HUES64 (cell line): Measurements from ENCODE around the gene R3HDM2.
"Not testable (repeated sequence)": the region's sequence is repeated elsewhere in the genome, so short reads cannot be mapped to it uniquely, and the experiment has no call there.

Experiments used
- H3K27ac ChIP-seq: 2 replicates; pipeline ENCODE4 v1.7.0; 2013; ENCODE audit warnings: low read depth, low read length, inconsistent platforms
- H3K27me3 ChIP-seq: 2 replicates; pipeline ENCODE4 v1.6.1; 2013; ENCODE audit warnings: mild to moderate bottlenecking, low read length; ENCODE audit not compliant: insufficient read depth
- H3K36me3 ChIP-seq: 2 replicates; pipeline ENCODE4 v1.6.1; 2013; ENCODE audit warnings: mild to moderate bottlenecking, low read length; ENCODE audit not compliant: insufficient read depth
- H3K4me1 ChIP-seq: 2 replicates; pipeline ENCODE4 v1.6.1; 2013; ENCODE audit warnings: mild to moderate bottlenecking, low read length, moderate library complexity; ENCODE audit not compliant: insufficient read depth
- H3K4me3 ChIP-seq: 2 replicates; pipeline ENCODE4 v1.5.1; 2013; ENCODE audit warnings: mild to moderate bottlenecking, low read length, moderate library complexity
- H3K9ac ChIP-seq: 2 replicates; pipeline ENCODE4 v1.6.1; 2013; ENCODE audit warnings: mild to moderate bottlenecking, low read depth, low read length
- H3K9me3 ChIP-seq: 2 replicates; pipeline ENCODE4 v1.6.1; 2013; ENCODE audit warnings: low read depth, low read length; ENCODE audit not compliant: insufficient read depth
- WGBS: fragments of 150-250, 120-280 bp; methylation state at CpG from one replicate; pipeline ENCODE4 v1.1.7; 2013; ENCODE audit warnings: missing lambda C conversion rate; 5-methylcytosine and 5-hydroxymethylcytosine counted together

R3HDM2 gene

GRCh38 chr12:57368349-57369095, 62.3 kb downstream of the R3HDM2 start:
- no peak overlapping the region for H3K27ac ChIP-seq
- no peaks in the 10 kb centered on the region for H3K27me3 ChIP-seq
- peaks cover 11% of the 10 kb centered on the region for H3K9me3 ChIP-seq
- H3K9ac ChIP-seq, result no peak overlapping the region
- no peaks in the 10 kb centered on the region for H3K4me1 ChIP-seq
- H3K4me3 ChIP-seq, result no peak overlapping the region
- H3K36me3 ChIP-seq, result no peaks in the 10 kb centered on the region
- 95% methylated on average over 6 of the region's 7 CpGs for WGBS

GRCh38 chr12:57367121-57367520, 63.7 kb downstream of the R3HDM2 start:
- H3K27ac ChIP-seq, result no peak overlapping the region
- no peak overlapping the region for H3K9ac ChIP-seq
- no peaks in the 10 kb centered on the region for H3K4me1 ChIP-seq

GRCh38 chr12:57366315-57366714, 64.5 kb downstream of the R3HDM2 start:
- Histone ChIP-seq H3K4me1 (no peaks in the 10 kb centered on the region), H3K27ac (no peak overlapping the region), H3K9ac (no peak overlapping the region), H3K4me3 (no peak overlapping the region), H3K27me3 (no peaks in the 10 kb centered on the region), H3K36me3 (no peaks in the 10 kb centered on the region), H3K9me3 (peaks cover 11% of the 10 kb centered on the region)
- 90% methylated on average over 3 of the region's 3 CpGs for WGBS

More at GRCh38 chr12:57367121-57367520, 63.7 kb downstream of the R3HDM2 start:
- Histone ChIP-seq H3K36me3 (no peaks in the 10 kb centered on the region), H3K4me3 (no peak overlapping the region), H3K9me3 (peaks cover 11% of the 10 kb centered on the region), H3K27me3 (no peaks in the 10 kb centered on the region)

GRCh38 chr12:57364156-57364555, 66.7 kb downstream of the R3HDM2 start:
- not testable (repeated sequence) for H3K27ac ChIP-seq, H3K27me3 ChIP-seq, H3K9ac ChIP-seq, H3K4me1 ChIP-seq, H3K4me3 ChIP-seq, H3K36me3 ChIP-seq
- 97% methylated on average over 5 of the region's 5 CpGs for WGBS
- peaks cover 11% of the 10 kb centered on the region for H3K9me3 ChIP-seq

GRCh38 chr12:57360468-57360867, 70.4 kb downstream of the R3HDM2 start:
- Histone ChIP-seq H3K4me3 (no peak overlapping the region), H3K27me3 (no peaks in the 10 kb centered on the region), H3K4me1 (no peaks in the 10 kb centered on the region), H3K9me3 (no peaks in the 10 kb centered on the region), H3K36me3 (no peaks in the 10 kb centered on the region), H3K27ac (no peak overlapping the region), H3K9ac (no peak overlapping the region)
- WGBS, result 94% methylated on average over 8 of the region's 8 CpGs

GRCh38 chr12:57358646-57359045, 72.2 kb downstream of the R3HDM2 start:
- Histone ChIP-seq H3K27ac (no peak overlapping the region), H3K9ac (no peak overlapping the region), H3K9me3 (no peaks in the 10 kb centered on the region), H3K36me3 (no peaks in the 10 kb centered on the region), H3K4me1 (no peaks in the 10 kb centered on the region), H3K27me3 (no peaks in the 10 kb centered on the region), H3K4me3 (no peak overlapping the region)
- WGBS, result 96% methylated on average over 4 of the region's 4 CpGs

- Histone ChIP-seq H3K9me3 (no peaks in the 10 kb centered on the region), H3K9ac (no peak overlapping the region), H3K4me1 (no peaks in the 10 kb centered on the region), H3K27ac (no peak overlapping the region), H3K4me3 (no peak overlapping the region), H3K27me3 (no peaks in the 10 kb centered on the region), H3K36me3 (no peaks in the 10 kb centered on the region)
These were observed 75.1 kb downstream of the R3HDM2 start for GRCh38 chr12:57355734-57356133.

GRCh38 chr12:57352166-57352565, 78.7 kb downstream of the R3HDM2 start:
- Histone ChIP-seq H3K27ac (no peak overlapping the region), H3K4me1 (no peaks in the 10 kb centered on the region), H3K27me3 (no peaks in the 10 kb centered on the region), H3K4me3 (no peak overlapping the region), H3K36me3 (no peaks in the 10 kb centered on the region; the same call in 1 of the 2 replicates), H3K9me3 (no peaks in the 10 kb centered on the region), H3K9ac (no peak overlapping the region)
- WGBS, result 99% methylated on average over 3 of the region's 3 CpGs

- Histone ChIP-seq H3K4me1 (peaks cover 5% of the 10 kb centered on the region; the same call in 1 of the 2 replicates), H3K27ac (no peak overlapping the region), H3K9ac (no peak overlapping the region), H3K4me3 (no peak overlapping the region), H3K9me3 (no peaks in the 10 kb centered on the region), H3K27me3 (no peaks in the 10 kb centered on the region), H3K36me3 (no peaks in the 10 kb centered on the region; the same call in 1 of the 2 replicates)
These were observed 83.6 kb downstream of the R3HDM2 start for GRCh38 chr12:57347284-57347683.

GRCh38 chr12:57343703-57344378, 87.0 kb downstream of the R3HDM2 start:
- Histone ChIP-seq H3K27me3 (no peaks in the 10 kb centered on the region), H3K36me3 (no peaks in the 10 kb centered on the region; the same call in 1 of the 2 replicates), H3K9ac (no peak overlapping the region), H3K27ac (no peak overlapping the region), H3K4me1 (peaks cover 20% of the 10 kb centered on the region), H3K4me3 (no peak overlapping the region), H3K9me3 (no peaks in the 10 kb centered on the region)
- 92% methylated on average over 7 of the region's 7 CpGs for WGBS

GRCh38 chr12:57342207-57342691, 88.6 kb downstream of the R3HDM2 start:
- H3K9me3 ChIP-seq, result no peaks in the 10 kb centered on the region
- H3K4me3 ChIP-seq, result no peak overlapping the region; the same call in 1 of the 2 replicates
- H3K9ac ChIP-seq, result no peak overlapping the region; the same call in 1 of the 2 replicates
- no peaks in the 10 kb centered on the region for H3K27me3 ChIP-seq
- peaks cover 20% of the 10 kb centered on the region for H3K4me1 ChIP-seq
- no peak overlapping the region for H3K27ac ChIP-seq
- WGBS, result 42% methylated on average over 6 of the region's 7 CpGs
- H3K36me3 ChIP-seq, result no peaks in the 10 kb centered on the region; the same call in 1 of the 2 replicates
